Activated CD4-positive, alpha-beta T cell treated with anti-CD3 and anti-CD28 coated beads, Interleukin-2, amount 10 ng/mL, durations not matched to agents 24 days and 14 days (primary cell): ENCODE measurements around the gene SLC25A33. TPM values are rescaled to one million over a fixed set of nuclear protein-coding genes. Genes with fewer than 3 reads are reported as not detected.

ENCODE experiments used
- DNase-seq: peaks from one replicate; pipeline ENCODE4 v3.0.0; 2022
- H3K27ac Mint-ChIP-seq: one replicate; pipeline ENCODE4 v1.8.0; 2022; ENCODE audit warnings: mild to moderate bottlenecking, mixed read lengths
- H3K27me3 Mint-ChIP-seq: one replicate; pipeline ENCODE4 v1.8.0; 2022; ENCODE audit warnings: mixed read lengths
- H3K36me3 Mint-ChIP-seq: one replicate; pipeline ENCODE4 v1.8.0; 2022; ENCODE audit warnings: low read depth, mild to moderate bottlenecking, mixed read lengths
- H3K4me1 Mint-ChIP-seq: one replicate; pipeline ENCODE4 v1.8.0; 2021; ENCODE audit warnings: mixed read lengths
- H3K4me3 Mint-ChIP-seq: one replicate; pipeline ENCODE4 v1.8.0; 2022; ENCODE audit warnings: mild to moderate bottlenecking, moderate library complexity, mixed read lengths
- H3K9me3 Mint-ChIP-seq: one replicate; pipeline ENCODE4 v1.8.0; 2021; ENCODE audit warnings: mixed read lengths
- intact Hi-C: fragments of 100-400 bp; cut with micrococcal nuclease; formaldehyde crosslinking; loops from one replicate; pipeline ENCODE4 v1.15.1; 2023
- total RNA-seq: library from RNA; stranded (reverse); gene quantifications from 2 replicates; pipeline ENCODE4 v1.2.3, GENCODE V29; 2022

SLC25A33 gene
- total RNA-seq, 1 donor from 2014 or later, result 11.4 TPM

DNA sequence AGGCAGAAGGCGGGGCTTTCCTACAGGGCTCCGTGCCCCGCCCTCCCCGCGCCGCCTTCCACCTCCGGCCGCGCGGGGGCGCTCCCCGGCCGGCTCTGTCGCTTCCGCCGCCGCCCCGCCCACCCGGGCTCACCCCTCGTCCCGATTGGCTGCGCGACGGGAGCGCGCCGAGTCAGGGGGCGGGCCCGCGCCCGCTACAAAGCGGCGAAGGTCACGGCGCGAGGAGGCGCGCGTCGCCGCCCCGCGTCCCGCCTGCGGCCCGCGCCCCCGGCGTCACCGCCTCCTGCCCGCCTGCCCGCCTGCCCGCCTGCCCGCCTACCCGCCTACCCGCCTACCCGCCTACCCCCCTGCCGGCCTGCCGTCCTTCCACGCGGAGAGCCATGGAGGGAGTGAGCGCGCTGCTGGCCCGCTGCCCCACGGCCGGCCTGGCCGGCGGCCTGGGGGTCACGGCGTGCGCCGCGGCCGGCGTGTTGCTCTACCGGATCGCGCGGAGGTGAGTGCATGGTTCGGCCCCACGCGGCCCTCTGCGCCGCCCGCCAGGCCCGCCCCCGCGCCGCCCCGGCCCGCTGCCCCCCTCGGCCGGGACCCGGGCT is 49.4 kb downstream of the SLC25A33 start, which contains the start of gene TMEM201:
Gene TMEM201, plus strand, starts transcription at position 361 of the 593 bp plus-strand sequence. Its CDS starts 20 bp downstream, at position 381.
- Mint-ChIP-seq H3K4me1 (peaks cover 21% of the 10 kb centered on the region), H3K27me3 (no peaks in the 10 kb centered on the region), H3K36me3 (peaks cover 5% of the 10 kb centered on the region), H3K4me3 (peak within 1 kb of the TSS; percentile 88), H3K9me3 (no peaks in the 10 kb centered on the region), H3K27ac (peak within 1 kb of the TSS; percentile 71)
- intact Hi-C loops, result loop anchor here (1.0 kb wide), 1 partner anchor 48 kb away; no protein-coding TSS in a partner anchor
- DNase-seq, result peak; percentile 99

DNA sequence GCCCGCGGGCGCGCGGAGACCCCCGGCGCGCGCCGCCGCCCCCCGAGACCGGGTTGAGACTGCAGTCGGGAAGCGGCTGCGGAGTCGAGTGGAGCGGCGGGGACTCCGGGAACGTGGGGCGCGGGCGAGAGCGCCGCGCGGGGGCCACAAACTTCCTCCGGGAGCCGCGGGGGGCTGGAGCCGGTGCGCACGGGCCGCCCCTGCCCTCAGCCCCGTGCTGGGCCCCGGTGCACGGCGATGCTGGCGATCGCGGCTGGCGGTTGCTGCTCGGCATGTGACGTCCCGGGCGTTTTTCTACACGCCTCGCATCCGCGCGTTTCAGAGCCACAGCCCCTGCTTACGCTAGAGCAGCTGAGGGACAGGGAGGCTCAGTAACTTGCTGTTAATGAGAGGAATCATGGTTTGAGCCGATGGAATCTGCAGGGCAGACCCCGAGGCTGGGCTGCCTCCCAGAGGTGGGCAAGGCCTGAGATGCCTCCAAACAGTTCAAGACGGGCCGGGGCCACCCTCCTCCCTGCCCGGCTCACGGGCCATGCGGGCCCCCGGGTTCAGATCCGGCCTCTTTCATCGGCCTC is 50.0 kb downstream of the SLC25A33 start:
- peaks cover 22% of the 10 kb centered on the region for H3K4me1 Mint-ChIP-seq
- peak overlapping the region; percentile 88 for H3K4me3 Mint-ChIP-seq
- H3K9me3 Mint-ChIP-seq, result no peaks in the 10 kb centered on the region
- peaks cover 5% of the 10 kb centered on the region for H3K36me3 Mint-ChIP-seq
- DNase-seq, result peak; percentile 83
- intact Hi-C loops, result no loop called here
- H3K27me3 Mint-ChIP-seq, result no peaks in the 10 kb centered on the region
- H3K27ac Mint-ChIP-seq, result peak overlapping the region; percentile 71

DNA sequence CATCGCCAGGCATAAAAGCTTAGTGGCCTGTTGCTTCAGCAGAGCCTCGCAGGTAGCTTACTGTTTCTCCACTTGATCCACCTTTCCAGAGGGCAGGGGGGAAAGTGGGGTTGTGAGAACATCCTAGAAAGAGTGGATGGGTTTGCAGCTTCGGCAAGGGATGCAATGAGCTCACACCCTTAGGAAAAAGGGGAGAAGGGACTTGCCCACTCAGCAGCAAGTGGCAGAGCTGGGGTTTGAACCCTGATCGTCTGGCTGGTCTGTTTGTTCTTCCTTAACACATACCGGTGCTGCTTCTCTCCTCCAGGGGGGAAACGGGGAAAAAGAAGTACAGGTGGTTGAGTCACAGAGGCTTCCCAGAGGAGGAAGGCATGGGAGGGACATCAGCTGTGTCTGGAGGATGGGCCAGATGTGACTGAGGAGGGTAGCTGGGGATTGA is 50.5 kb downstream of the SLC25A33 start:
- intact Hi-C loops, result no loop called here
- H3K9me3 Mint-ChIP-seq, result no peaks in the 10 kb centered on the region
- no peak for DNase-seq
- H3K4me3 Mint-ChIP-seq, result peak overlapping the region; percentile 88
- H3K27me3 Mint-ChIP-seq, result no peaks in the 10 kb centered on the region
- H3K27ac Mint-ChIP-seq, result peak overlapping the region; percentile 71
- H3K36me3 Mint-ChIP-seq, result peaks cover 5% of the 10 kb centered on the region
- H3K4me1 Mint-ChIP-seq, result peaks cover 22% of the 10 kb centered on the region

DNA sequence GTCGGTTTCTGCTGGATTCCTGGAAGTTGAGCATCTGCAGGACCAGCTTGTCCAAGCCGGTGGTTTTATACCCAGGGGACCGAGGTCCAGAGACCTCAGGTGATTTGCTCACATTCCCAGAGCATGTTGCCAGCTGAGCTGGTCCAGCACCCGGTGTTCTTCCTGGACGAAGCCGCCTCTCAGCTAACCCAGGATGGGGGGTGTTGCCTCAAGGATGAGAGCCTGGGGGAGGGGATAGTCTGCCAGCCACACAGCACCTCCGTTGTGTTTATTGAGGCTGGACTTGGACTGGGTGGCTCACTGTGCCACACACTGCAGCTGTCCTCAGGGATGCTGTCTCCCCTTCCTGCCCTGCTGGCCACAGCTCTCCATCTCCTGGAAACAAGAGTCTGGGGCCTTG is 50.9 kb downstream of the SLC25A33 start:
- H3K27ac Mint-ChIP-seq, result no peak overlapping the region
- no peaks in the 10 kb centered on the region for H3K9me3 Mint-ChIP-seq
- DNase-seq, result no peak
- H3K27me3 Mint-ChIP-seq, result no peaks in the 10 kb centered on the region
- H3K4me3 Mint-ChIP-seq, result peak overlapping the region; percentile 88
- H3K4me1 Mint-ChIP-seq, result peaks cover 22% of the 10 kb centered on the region
- H3K36me3 Mint-ChIP-seq, result peaks cover 5% of the 10 kb centered on the region
- intact Hi-C loops, result no loop called here

DNA sequence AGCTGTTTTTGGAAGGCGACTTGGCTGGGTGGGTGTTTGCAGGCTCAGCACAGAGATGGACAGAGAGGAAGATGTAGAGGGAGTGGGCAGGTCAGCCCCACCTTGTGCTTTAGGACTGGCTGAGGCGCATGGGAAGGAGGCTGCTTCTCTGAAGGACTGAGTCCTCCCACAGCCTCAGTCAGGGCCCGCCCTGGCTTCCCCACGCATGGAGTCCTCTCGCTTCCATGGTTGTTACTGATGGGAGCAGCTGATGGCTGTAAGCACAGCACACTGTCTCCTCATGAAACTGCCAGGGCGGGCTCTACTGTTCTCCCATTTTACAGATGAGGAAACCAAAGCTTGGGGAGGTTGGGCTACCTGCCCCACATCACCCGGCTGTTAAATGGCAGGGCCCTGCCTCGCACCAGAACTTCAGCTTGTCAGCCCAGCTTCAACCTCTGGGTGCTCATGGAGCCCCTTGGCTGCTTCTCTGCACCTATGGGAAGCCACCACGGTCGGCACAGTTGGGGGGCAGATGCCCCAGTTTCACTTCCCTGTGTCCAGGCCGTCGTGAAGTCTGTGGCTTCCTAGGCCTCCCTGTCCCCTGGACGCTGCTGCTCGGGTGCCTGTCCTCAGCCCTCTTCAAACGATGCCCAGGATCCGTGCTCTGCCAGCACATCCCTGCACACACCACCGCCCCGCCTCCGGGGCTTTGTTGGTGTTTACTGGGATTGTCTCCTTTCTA is 51.8 kb downstream of the SLC25A33 start:
- Mint-ChIP-seq H3K27ac (no peak overlapping the region), H3K4me3 (peak overlapping the region; percentile 13), H3K36me3 (peaks cover 5% of the 10 kb centered on the region), H3K4me1 (peaks cover 22% of the 10 kb centered on the region), H3K27me3 (no peaks in the 10 kb centered on the region), H3K9me3 (no peaks in the 10 kb centered on the region)
- intact Hi-C loops, result no loop called here
- peak; percentile 62 for DNase-seq

DNA sequence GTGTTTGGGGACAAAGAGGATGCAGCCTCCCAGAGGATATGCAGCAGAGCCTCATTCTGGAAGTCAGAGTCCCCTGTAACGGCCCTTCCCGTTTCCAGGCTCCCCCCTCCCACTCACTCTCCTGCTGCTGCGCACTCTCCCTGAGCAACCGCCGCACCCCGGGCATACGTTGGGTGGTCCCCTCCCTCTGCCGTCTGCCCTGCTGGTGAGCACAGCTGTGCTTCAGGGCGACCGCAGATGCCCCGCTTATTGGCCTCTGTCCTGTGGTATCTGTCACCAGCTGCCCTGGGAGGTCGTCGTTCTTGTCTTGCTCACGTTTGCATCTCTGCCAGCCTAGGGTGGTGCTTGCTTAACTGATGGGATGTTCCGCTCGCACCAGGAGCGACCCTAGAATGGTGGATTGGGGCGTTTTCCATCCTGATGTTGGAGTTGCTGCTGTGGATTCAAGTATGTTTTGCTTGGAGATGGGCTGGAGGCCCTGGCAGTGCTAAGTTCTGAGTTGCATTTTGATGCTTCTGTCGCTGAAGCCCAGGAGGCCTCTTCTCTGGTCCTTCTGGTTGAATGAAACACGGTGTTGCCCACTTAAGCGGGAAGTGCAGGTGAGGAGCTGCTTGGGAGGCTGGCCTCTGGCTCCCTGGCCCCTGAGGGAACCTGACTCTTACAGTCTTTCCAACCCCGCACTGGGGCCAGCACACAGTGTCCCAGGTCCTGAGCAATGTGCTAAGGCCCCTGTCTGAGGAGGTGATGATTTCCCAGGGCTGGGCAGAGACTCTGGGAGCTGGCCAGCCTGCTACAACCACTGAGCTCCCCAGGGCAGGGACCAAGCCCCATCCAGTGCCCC is 52.6 kb downstream of the SLC25A33 start:
- Mint-ChIP-seq H3K27ac (no peak overlapping the region), H3K9me3 (no peaks in the 10 kb centered on the region), H3K4me1 (peaks cover 22% of the 10 kb centered on the region), H3K4me3 (no peak overlapping the region), H3K27me3 (no peaks in the 10 kb centered on the region), H3K36me3 (peaks cover 5% of the 10 kb centered on the region)
- intact Hi-C loops, result no loop called here
- DNase-seq, result no peak

DNA sequence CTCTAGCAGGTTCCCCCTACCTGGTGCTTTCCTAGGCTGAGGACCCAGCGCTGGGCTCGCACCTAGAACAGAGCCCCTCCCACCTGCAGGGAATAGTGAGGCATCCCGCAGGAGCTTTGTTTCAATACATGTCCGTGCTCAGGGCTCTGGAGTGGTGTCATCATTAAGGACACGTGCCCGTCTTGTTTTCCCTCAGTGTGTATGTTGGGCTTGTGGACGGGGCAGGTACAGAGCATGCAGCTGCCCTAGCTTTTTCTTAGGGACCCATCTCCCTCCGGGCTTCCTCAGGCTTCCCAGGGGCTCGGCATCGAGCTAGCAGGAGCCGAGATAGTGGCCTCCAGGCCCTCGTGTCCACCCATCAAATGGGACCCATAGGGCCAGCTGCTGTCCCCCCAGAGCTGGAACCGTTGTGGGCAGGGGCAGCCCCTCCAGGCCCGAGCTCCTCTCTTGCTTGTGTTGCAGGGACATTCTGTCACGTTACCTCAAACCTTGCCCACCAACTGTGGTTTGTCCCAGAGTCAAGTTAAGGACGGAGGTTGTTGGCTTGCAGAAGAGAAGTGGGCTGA is 53.3 kb downstream of the SLC25A33 start:
- Mint-ChIP-seq H3K27me3 (no peaks in the 10 kb centered on the region), H3K36me3 (peaks cover 5% of the 10 kb centered on the region), H3K4me3 (no peak overlapping the region), H3K4me1 (peaks cover 22% of the 10 kb centered on the region), H3K27ac (no peak overlapping the region), H3K9me3 (no peaks in the 10 kb centered on the region)
- intact Hi-C loops, result no loop called here
- DNase-seq, result no peak

DNA sequence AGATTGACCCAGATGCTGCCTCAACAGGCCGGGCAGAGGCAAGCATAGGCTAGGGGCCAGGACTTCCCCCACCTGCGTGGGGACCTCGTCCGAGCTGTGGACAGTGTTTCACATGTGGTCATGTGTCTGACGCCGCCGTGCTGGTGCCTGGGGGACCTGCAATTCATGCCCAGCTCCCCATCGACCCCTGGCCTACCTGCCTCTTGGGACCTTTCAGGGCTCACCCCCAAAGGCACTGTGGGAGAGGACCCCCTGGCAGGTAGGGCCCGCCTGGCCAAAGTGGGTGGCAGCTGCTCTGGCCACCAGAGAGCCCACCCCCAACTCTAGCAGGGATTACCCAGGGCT is 53.9 kb downstream of the SLC25A33 start:
- intact Hi-C loops, result no loop called here
- no peak overlapping the region for H3K4me3 Mint-ChIP-seq
- no peaks in the 10 kb centered on the region for H3K9me3 Mint-ChIP-seq
- no peak for DNase-seq
- peaks cover 21% of the 10 kb centered on the region for H3K4me1 Mint-ChIP-seq
- peak overlapping the region; percentile 17 for H3K27ac Mint-ChIP-seq
- H3K36me3 Mint-ChIP-seq, result peaks cover 3% of the 10 kb centered on the region
- no peaks in the 10 kb centered on the region for H3K27me3 Mint-ChIP-seq

DNA sequence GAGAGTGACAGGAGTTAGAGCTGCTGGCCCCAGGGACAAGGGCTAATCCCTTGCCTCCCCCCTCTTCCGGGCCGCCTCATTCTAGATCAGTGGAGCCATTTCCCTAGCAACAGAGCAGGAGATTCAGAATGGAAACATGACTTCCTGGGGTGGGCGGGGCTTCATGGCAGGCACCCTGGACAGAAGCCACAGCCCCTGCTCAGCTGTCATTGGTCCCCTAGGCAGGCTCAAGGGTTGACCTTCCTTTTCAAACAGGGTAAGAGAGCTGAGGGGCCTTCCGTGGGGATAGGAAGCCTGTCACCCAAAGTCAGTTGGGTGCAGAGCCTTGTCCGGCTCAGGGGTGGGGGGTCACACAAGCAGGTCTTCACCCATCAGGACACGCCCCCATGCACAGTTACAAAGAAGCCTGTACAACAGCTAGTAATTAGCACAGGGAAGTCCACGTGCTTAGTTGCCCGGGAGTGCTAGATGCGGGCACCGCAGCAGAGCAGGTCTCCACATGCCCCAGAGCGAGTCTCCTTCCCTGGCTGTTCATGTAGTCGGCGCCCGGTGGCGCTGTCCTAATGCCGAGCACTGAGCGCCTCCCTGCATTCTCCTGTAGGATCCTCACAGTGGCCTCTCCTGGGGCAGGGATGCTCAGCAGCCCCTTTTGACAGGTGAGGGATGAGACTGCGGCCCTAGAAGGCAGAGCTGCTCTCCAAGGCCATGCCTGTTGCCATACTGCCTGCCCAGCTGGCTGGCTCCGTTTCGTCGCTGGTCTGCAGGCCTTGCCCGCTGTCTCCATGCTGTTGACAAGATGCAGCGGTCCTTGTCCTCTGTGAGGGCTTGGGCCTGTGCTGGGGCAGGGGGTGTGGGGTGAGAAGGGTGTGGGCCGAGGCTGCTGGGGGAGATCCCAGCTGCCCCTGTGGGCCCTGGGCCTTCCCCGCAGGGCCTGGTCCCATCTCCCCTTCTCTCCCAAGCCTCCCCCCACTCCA is 54.5 kb downstream of the SLC25A33 start:
- H3K4me1 Mint-ChIP-seq, result peaks cover 18% of the 10 kb centered on the region
- no peaks in the 10 kb centered on the region for H3K9me3 Mint-ChIP-seq
- no peak overlapping the region for H3K4me3 Mint-ChIP-seq

DNA sequence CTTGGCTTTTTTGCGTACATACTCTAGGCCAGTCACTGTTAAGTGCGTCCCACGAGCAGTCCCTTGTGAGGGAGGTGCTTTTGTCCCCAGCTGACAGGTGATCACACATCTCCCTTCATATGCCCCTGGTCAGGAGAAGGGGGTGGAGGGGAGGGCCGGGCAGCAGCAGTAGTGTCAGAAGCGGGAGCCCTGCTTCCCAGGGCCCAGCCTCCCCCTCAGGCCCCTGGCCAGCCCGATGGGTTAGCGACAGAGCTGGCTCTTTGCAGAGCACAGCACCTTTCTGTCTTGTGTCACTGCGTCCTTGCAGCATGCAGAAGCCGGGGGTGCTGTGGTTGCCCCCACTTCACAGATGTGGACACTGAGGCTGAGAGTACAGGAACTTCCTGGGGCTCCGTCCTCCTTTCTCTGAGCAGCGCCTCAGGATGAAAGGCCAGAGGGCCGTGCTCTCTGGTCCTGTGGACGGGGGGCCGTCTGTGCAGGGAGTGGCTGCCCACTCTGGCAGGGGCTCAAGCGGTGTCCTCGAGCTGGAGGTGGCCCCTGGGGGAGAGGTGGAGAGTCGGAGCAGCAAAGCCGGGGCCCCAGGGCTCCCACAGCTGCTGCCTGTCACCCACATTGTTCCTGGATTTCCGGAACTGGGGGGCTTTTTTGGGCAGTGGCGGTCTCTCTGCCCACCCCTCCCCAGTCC is 55.3 kb downstream of the SLC25A33 start:
- H3K9me3 Mint-ChIP-seq, result no peaks in the 10 kb centered on the region
- intact Hi-C loops, result no loop called here
- DNase-seq, result no peak
- no peak overlapping the region for H3K4me3 Mint-ChIP-seq
- H3K4me1 Mint-ChIP-seq, result peaks cover 18% of the 10 kb centered on the region
- no peak overlapping the region for H3K27ac Mint-ChIP-seq
- peaks cover 7% of the 10 kb centered on the region for H3K36me3 Mint-ChIP-seq
- H3K27me3 Mint-ChIP-seq, result no peaks in the 10 kb centered on the region

More for the DNA sequence above, 54.5 kb downstream of the SLC25A33 start:
- Mint-ChIP-seq H3K36me3 (peaks cover 5% of the 10 kb centered on the region), H3K27me3 (no peaks in the 10 kb centered on the region), H3K27ac (peak overlapping the region; percentile 17)
- intact Hi-C loops, result no loop called here
- DNase-seq, result peak; percentile 89

DNA sequence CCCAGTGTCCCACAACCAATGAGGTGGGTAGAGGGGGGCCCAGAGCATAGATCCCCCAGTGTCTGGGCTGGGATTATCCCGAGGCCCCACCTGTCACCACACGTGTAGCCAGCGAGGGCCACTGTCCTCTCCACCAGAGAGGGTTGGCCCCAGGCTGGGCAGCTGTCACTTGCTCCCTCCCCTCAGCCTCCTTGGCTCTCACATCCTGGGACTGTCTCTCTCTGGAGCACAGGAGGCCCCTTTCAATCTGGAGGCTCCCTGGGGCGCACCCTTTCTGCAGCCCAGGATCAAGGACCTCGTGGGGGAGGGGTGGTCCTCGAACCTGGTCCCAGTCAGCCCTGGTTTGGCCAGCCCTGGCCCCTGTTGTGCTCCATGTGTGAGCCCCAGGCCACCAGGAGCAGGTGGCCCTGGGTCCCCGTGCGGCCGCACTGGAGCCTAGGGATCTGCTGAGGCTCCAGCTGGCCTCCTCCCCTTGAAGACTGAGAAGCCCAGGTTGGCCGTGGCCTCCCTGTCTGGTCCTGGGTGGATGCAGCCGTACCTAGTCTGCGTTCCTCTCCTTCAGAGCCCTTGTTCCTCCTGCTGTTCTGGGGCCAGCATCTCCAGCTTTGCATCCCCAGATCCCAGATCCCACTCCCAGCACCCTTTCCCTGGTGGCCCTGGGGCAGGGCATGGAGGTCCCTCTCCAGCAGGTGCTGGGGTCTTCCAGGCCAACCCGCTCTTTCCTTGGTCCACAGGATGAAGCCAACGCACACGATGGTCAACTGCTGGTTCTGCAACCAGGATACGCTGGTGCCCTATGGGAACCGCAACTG is 56.1 kb downstream of the SLC25A33 start:
- DNase-seq, result no peak
- Mint-ChIP-seq H3K9me3 (no peaks in the 10 kb centered on the region), H3K27me3 (no peaks in the 10 kb centered on the region), H3K4me3 (no peak overlapping the region), H3K27ac (no peak overlapping the region), H3K4me1 (peaks cover 15% of the 10 kb centered on the region), H3K36me3 (peaks cover 9% of the 10 kb centered on the region)
- intact Hi-C loops, result no loop called here

DNA sequence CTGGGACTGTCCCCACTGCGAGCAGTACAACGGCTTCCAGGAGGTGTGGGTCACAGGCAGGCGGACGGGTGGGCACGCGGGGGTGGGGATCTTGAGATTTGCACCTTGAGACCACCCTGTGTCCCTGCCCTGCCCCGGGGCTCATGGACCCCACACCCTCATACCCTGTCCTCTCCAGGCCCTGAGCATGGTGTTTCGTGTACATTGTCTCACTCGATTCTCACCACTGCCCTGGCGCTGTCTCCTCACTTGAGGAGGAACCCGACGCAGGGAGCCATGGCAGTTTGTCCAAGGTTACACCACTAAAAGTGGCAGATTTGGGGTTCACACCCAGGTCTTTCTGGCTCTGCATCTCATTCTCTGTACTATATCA is 56.7 kb downstream of the SLC25A33 start:
- intact Hi-C loops, result no loop called here
- Mint-ChIP-seq H3K27me3 (no peaks in the 10 kb centered on the region), H3K4me3 (no peak overlapping the region), H3K36me3 (peaks cover 10% of the 10 kb centered on the region), H3K4me1 (peaks cover 9% of the 10 kb centered on the region), H3K27ac (no peak overlapping the region), H3K9me3 (no peaks in the 10 kb centered on the region)
- DNase-seq, result no peak
